Fibroblast of skin of right biceps (primary cell): Measurements from ENCODE around the gene FBXO28.

Experiments
- DNase-seq: peaks from one replicate; pipeline ENCODE4 v3.0.0-alpha.2; 2013

FBXO28 gene

DNA sequence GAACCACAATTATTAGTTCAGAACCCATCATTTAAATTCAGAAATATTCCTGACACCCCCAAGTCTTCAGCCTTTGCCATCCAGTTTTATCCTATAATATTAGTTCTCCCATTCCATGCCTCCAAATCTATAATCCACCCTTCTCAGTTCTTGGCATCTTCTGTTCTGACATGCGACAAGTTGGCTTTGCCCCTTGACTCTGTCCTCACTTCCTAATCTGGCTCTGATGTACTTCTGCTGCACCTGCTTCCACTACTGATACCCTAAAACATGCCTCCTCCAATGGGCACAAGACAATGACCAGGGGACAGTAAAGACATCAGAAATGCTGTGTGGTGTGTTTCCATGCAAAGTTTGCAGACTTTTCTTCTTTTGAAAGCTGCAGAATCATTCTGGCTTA lies 17.1 kb upstream of the FBXO28 start:
- no peak for DNase-seq

DNA sequence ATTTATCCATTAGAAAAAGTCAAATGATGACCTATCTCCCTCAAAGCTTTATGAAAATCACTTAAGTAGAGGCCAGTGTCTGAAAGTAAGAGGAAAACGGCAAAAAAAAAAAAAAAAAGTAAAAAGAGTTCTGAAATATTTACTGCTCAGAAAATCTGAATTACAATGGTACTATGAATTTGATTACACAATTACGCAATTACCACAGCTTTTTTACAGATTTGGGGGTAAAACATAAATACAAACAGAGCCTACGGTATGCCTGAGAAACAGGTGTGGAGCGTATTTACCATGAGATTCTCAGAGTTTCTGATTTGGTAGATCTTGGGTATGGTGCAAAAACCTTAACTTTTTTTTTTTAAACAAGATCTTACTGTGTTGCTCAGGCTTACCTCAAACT lies 15.9 kb upstream of the FBXO28 start:
- no peak for DNase-seq

DNA sequence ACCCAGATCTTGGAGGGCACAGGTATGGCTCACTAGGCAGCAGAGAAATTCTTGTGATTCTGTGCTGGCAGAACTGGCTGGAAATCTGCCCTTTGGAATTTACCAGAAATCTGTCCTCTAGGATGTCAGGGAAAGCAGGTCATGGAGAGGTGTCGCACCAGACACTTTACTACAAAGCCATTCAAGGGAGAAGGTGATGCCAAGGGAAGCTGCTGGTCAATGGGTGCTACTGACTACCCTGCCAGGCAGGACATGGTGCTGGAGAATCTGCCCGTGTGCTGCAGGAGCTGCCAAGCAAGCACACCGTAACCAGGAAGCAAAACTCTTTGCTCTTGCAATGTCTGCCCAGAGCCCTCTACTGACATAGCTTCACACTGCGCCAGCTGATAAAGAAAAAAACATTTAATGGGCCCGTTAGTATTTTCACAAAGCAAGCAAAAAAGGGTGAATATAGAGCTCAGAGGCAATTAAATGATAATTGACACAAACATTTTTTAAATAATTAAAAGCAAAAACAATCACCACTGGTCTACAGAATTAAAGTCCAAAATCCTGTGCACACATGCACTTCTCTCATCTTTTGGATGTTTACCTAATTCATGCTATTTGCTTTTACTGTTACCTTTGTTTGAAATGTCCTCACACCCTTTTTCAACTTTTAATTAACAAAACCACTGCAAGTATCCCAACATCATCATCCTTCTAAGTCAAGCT lies 7.2 kb upstream of the FBXO28 start:
- DNase-seq = peak; percentile 42

DNA sequence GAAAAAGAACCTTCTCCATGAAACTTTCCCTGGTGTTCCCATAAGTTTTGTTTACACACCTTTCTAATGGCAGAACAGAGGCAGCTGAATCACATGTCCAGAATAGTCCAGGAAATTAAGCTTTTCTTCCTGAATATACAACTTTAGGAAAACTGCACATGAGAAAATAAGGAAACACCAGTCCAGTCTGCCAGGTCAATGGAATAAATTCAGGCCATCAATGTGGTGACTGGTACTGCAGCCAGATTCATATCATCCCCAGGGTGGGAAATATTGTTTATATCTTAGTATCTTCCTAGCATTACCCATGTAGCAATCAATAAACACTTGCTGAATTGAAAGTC lies 6.7 kb upstream of the FBXO28 start:
- DNase-seq = no peak

DNA sequence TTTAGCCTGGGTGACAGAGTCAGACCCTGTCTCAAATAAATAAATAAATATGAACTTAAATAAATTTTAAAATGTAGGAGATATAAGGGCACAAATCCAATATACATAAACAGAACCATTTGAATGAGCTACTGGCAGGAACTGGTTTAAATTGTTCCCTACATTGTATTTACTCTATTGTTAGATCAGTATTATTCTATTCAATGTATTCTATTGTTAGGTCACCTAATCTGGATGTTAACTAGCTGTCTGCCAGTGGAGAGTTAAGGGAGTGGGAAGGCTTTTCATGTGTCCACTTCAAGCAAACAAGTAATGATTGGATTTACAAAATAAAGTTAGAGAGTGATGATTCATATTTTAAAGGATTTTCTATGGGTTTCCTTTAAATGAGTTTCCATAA lies 4.9 kb upstream of the FBXO28 start:
- DNase-seq = no peak

DNA sequence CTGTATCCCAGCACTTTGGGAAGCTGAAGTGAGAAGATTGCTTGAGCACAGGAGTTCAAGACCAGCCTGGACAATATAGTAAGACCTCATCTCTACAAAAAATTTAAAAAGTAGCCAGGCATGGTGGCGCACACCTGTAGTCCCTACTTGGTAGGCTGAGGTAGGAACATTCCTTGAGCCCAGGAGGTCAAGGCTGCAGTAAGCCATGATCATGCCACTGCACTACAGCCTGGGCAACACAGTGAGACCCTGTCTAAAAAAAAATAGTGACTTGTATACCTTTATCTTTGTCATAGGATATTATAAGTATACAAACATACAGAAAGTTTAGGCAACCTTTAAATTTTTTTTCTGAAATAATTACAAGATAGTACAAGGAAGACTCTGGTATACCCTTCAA lies 3.9 kb upstream of the FBXO28 start:
- no peak for DNase-seq

DNA sequence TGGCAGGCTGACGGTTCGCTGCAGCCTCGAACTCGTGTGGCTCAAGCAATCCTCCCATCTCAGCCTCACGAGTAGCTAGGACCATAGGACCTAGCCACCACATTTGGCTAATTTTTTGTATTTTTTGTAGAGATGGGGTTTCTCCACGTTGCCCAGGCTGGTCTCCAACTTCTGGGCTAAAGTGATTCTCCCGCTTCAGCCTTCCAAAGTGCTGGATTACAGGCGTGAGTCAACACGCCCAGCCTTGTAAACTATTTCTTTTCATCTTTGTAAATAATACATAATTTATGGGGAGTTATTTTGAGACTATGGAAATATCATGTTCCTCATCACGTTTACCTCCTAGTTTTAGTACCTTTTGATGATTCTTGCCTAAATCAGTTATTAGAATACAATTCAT lies 906 bp upstream of the FBXO28 start:
- no peak for DNase-seq

DNA sequence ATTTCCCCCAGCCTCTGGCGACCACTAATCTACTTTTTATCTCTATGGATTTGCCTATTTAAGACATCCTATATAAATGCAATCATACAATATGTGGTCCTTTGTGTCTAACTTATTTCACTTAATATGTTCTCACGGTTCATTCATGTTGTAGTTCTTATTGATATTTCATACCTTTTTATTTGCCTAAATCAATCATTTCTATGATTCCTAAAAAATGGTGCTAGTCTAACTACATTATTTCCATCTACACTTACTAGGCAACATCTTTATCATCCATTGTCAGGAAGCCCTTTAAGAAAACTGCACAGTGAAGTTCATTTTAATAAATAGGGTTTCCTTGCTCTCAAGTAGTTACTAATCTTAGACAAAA lies 380 bp upstream of the FBXO28 start:
- DNase-seq = no peak

DNA sequence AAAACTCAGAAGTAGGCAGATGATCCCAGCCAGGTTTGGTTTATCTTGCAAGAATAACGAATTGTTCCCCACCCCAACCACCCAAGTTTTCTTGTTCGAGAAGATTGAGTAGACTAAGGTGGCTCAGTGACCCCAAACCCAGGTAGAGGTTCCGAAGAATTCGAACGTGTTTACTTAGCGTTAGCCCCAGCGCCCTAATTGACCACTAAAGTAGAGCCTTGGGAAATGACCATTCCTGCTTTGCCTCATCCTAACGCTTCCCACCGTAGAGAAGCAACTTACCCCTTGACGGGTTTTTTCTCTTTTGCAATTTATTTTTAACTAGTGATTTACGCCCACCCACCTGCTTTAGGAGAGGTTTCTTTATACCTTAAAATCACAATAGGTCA lies 870 bp downstream of the FBXO28 start:
- DNase-seq = no peak

DNA sequence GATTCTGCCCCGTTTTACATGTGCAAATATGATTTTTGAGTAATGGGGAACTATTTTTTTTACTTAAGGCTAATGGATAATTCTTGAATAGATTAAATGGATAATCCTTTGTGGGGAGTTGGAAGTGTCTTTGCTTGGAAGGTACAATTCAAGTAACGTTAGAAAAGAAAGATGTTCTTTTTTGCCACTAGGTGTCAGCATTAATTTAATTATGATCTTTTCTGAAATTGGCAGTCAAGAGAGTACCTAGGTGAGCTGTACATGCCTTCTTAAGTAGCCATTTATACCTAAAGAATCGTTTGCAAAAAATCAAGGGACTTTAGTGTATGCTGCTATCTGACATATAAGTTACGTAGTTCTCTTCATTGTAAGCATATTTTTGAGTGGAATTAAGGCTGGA lies 2.2 kb downstream of the FBXO28 start:
- peak; percentile 51 for DNase-seq

DNA sequence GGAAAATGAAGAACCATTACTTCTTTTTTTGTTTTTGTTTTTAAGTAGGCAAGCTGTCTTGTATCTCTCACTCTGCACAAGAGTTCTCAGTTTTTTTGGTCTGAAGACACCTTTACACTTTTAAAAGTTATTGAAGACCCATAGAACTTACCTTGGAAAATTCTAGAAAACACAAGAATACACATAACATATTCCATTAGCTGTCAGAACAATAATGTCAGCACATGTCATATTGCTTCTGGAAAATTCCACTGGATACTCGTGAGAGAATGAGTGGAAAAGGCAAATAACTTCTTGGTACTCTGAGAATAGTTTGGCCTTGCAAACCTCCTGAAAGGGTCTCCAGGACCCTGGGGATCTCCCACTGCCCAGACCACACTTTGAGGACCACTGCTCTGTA lies 4.8 kb downstream of the FBXO28 start:
- DNase-seq = no peak

DNA sequence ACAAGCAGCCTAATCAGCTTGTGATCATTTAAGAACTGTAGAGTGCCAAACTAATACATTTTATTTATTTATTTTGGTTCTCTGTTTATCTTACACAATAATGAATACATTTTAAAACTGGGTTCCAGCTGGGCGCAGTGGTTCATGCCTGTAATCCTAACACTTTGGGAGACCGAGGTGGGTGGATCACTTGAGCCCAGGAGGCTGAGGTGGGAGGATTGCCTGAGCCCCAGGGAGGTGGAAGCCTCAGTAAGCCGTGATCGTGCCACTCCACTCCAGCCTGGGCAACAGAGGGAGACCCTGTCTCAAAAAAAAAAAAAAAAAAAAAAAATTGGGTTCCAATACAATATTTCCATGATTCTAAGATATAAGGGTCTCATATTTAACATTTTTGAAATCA lies 9.2 kb downstream of the FBXO28 start:
- DNase-seq = no peak

DNA sequence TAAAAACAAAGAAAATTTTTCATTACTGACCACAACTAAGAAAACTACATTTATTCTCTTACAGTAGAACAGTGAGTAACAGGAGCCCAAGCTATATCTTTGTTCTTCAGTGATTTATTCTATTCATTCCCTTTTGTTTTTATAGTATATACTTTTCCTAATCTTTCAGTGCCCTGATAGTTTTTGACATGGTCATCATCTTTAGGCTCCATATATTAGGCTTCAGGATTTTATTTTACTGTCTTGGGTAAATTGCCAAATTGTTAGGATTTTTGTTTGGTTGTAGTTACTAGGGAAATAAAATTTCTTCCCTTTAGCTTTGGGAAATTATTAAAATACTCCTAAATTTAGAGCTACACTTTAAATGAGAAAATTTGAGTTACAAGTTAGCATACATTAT lies 10.3 kb downstream of the FBXO28 start:
- DNase-seq = peak; percentile 54

DNA sequence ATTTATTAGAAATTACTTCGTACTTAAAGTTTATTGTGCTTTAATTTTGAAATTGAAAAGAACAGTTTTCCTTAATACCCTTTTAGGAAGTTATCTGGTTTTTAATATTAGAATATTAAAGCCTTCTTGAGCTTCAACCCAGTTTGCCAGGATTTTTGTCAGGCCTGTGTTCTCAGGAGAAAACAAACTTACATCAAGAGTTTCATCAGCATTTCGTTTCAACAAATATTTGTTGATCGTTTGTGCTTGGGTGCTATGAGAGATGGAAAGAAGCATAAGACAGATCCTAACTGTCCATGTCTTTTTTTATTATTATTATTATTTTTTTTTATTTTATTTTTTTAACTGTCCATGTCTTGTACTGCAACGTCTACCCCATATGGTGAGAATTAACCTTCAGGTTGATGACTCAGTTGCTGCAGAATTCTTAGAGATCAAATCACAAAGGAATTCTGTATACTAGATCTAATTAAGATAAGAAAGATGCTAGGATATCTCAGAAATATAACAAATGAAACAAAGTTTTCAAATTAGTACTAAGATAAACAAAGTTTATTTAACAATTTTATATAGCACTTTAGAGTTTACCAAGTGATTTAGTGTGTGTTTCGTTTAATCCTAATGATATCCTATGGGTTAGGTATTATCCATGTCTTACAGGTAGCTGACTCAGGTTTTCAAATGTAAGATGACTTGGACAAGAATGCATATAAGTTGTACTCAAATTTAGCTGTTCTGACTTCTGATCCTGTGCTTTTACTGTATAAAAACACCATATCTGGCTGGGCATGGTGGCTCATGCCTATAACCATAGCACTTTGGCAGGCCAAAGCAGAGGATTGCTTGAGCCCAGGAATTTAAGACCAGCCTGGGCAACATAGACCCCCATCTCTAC lies 14.3 kb downstream of the FBXO28 start:
- DNase-seq = peak; percentile 79

DNA sequence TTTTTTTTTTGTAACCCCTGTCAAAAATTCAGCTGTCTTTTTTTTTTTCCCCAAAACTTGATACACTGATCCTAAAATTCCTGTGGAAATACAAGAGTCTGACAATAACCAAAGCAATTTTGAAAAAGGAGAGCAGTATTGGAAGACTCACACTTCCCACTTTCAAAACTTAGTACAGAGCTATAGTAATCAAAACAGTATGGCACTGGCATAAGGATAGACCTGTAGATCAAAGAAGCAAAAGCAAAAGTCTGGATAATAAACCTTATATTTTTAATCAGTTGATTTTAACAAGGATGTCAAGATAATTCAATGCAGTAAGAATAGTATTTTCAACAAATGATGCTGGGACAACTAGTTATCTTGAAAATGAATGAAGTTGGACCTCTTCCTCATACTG lies 17.3 kb downstream of the FBXO28 start:
- DNase-seq = no peak

DNA sequence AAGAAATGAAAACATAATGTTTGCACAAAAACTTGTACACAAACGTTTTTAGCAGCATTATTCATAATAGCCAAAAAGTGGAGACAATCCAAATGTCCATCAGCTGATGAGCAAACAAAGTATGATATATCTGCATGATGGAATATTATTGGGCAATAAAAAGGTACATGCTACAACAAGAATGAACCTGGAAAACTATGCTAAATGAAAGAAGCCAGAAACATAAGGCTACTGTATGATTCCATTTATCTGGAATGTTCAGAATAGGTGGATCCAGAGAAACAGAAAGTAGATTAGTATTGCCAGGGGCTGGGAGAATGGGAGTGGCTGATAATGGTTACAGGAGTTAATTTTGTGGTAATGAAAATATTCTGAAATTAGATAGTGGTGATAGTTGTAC lies 19.0 kb downstream of the FBXO28 start:
- DNase-seq = no peak

DNA sequence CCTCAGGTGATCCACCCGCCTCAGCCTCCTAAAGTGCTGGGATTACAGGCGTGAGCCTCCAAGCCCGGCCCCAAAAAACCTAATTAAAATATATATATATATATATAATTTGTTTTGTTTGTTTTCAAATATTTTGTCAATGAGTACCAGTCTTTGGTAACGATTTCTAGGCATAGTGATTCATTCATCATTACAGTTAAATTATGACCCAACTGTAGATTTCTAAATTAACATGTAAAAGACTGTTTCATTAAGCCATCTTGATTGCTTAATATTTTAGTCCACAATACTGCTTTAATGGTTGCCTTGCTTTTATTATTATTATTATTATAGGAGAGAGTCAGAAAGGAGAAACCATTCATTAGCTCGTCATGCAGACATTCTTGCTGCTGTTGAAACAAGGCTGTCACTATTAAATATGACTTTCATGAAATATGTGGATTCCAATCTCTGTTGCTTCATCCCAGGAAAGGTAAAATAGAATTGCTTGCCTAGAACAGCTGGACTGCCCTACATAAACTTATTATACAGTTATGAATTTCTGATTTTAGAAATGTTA lies 19.9 kb downstream of the FBXO28 start:
- no peak for DNase-seq

DNA sequence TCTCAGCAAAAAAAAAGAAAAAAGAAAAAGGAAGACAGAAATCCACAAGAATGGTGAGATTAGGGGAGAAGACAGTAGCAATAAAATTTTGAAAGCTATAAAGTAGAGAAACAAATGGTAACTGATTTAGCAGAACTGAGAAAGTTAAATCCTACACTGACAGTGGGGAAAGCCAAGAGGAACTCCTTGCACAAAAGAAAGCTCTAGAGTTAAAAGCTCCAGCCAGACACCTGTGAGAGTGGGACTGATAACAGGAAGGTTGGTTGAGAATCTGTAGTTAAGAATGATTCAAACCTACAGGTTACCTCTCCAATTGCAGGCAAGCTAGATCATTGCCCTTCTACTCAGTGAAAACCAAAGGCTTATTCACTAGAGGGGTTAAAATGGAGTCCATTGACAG lies 23.6 kb downstream of the FBXO28 start:
- no peak for DNase-seq

DNA sequence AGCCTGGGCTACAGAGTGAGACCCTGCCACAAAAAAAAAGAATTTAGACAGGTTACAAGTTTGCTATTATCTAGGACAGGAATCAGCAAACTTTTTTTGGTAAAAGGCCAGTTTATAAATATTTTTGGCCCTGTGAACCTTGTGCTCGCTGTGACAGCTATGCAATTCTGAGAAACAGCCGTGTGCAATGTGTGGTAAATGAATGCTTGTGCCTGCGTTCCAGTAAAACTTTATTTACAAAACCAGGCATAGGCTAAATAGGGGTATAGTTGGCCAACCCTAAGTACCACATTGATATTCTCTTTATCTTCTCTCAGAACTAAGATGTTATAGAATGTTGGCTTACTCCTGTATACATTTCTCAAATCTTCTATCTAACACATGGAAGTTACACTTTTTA lies 24.3 kb downstream of the FBXO28 start:
- DNase-seq = no peak

DNA sequence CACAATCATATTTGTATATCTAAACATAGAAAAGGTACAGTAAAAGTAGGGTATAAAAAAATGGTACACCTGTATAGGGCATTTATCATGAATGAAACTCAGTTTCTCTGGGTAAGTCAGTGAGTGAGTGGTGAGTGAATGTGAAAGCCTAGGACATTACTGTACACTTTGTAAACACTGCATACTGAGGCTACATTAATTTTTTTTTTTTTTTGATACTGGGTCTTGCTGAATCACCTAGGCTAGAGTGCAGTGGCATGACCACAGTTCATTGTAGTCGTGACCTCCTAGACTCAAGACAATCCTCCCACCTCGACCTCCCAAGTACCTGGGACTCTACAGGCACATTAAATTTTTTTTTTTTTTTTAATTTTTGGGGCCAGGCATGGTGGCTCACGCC lies 27.8 kb downstream of the FBXO28 start:
- no peak for DNase-seq

DNA sequence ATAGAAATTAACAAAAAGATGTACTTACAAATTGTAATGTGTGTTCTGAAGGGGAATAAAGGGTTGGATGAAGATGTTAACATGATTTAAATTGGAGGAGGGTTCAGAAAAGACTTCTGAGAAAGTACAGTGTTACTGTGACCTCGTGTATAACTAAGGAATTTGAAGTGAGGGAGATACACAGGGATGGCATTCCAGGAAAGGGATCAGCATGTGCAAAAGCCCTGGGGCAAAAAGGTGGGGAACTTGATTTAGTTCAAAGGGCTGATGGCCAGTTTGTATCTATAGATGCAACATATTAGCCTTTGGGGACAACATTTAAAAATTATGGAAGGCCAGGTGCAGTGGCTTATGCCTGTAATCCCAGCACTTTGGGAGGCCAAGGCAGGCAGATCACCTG lies 35.8 kb downstream of the FBXO28 start:
- no peak for DNase-seq

DNA sequence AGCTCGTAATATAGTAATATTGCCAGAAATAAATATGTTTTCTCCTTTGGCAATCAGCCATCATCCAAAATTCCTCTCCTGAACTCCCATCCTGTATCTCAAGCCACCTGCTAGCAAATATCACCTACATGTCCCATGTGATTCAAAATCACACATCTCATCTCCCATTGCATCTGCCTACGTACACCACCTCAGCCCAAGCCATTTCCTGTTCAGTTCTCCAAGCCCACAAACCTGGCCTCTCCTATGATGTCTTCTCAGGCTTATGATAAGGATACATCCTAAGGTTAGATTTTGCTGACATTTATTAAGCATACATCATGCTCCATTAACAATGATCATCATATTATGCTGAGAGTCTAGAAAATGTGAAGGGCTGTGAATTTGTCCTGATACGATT lies 37.2 kb downstream of the FBXO28 start:
- no peak for DNase-seq

DNA sequence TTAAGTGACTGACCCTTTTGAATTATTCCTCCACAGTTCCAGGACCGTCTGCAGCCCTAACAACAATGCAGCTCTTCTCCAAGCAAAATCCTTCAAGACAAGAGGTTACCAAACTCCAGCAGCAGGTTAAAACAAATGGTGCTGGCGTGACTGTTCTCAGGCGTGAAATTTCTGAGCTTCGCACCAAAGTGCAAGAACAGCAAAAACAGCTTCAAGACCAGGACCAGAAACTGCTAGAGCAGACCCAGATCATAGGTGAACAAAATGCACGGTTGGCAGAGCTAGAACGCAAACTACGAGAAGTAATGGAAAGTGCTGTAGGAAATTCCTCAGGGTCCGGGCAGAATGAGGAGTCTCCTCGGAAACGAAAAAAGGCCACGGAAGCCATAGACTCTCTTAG lies 43.4 kb downstream of the FBXO28 start:
- no peak for DNase-seq

DNA sequence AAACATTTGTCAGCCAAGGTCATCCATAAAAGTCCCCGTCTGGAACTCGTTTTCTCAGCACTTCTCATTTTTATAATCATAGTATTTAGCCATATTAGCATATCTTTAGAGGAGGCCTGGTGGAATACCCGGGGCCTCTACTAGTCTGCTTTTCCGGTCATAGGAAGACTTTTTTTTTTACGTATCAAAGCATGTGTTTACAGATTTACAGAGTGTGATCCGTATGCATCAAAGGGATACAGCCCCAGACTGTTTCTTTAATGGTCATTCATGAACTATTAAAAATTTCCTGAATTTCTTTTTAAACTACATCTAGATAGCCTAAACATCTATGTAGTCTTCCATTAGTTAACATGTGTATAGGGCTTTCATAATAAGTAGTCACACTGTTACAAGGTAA lies 45.6 kb downstream of the FBXO28 start:
- DNase-seq = no peak
